Measurements from ENCODE around the gene HMGCS2. TPM values are rescaled to one million over a fixed set of nuclear protein-coding genes. Genes with fewer than 3 reads are reported as not detected.

HMGCS2 gene
- total RNA-seq, 2 experiments from 2014 or later: not detected

- ChIA-PET CTCF (interaction anchor here (1.0 kb wide), 1 partner anchor 9 kb away, joined by 3 read pairs; no protein-coding TSS in a partner anchor), POLR2A (no interaction called here)
- ATAC-seq (no peak), DNase-seq (no peak)
- peaks cover 3% of the 10 kb centered on the region for H3K4me1 Mint-ChIP-seq
- H3K9me3 Mint-ChIP-seq (ENCODE audit: low read depth): no peaks in the 10 kb centered on the region
- intact Hi-C loops (cut with DNase I, micrococcal nuclease): no loop called here
- H3K4me3 Mint-ChIP-seq: no peak overlapping the region
- H3K36me3 Mint-ChIP-seq (ENCODE audit: low read depth): peaks cover 68% of the 10 kb centered on the region
- no peaks in the 10 kb centered on the region for H3K27me3 Mint-ChIP-seq
- H3K27ac Mint-ChIP-seq: no peak overlapping the region
Observed at GRCh38 chr1:119724611-119725218, 44.0 kb downstream of the HMGCS2 start.

GRCh38 chr1:119721896-119722295 is 46.8 kb downstream of the HMGCS2 start:
- Mint-ChIP-seq H3K4me3 (no peak overlapping the region), H3K27ac (no peak overlapping the region), H3K27me3 (no peaks in the 10 kb centered on the region), H3K4me1 (peaks cover 3% of the 10 kb centered on the region), H3K9me3 (ENCODE audit: low read depth) (no peaks in the 10 kb centered on the region), H3K36me3 (ENCODE audit: low read depth) (peaks cover 53% of the 10 kb centered on the region)
- DNase-seq (no peak), ATAC-seq (no peak)
- intact Hi-C loops (cut with DNase I, micrococcal nuclease): no loop called here
- ChIA-PET POLR2A (no interaction called here), CTCF (no interaction called here)

GRCh38 chr1:119720866-119721440 is 47.8 kb downstream of the HMGCS2 start:
- peaks cover 54% of the 10 kb centered on the region for H3K36me3 Mint-ChIP-seq (ENCODE audit: low read depth)
- peaks cover 4% of the 10 kb centered on the region for H3K4me1 Mint-ChIP-seq
- no peaks in the 10 kb centered on the region for H3K27me3 Mint-ChIP-seq
- no peak for ATAC-seq
- H3K27ac Mint-ChIP-seq: no peak overlapping the region
- intact Hi-C loops (cut with DNase I, micrococcal nuclease): no loop called here
- H3K4me3 Mint-ChIP-seq: no peak overlapping the region
- H3K9me3 Mint-ChIP-seq (ENCODE audit: low read depth): no peaks in the 10 kb centered on the region
- ChIA-PET CTCF (interaction anchor here (0.7 kb wide), 1 partner anchor 23 kb away, joined by 3 read pairs; no protein-coding TSS in a partner anchor), POLR2A (no interaction called here)
- DNase-seq: no peak

GRCh38 chr1:119718972-119719371 is 49.7 kb downstream of the HMGCS2 start:
- peaks cover 53% of the 10 kb centered on the region for H3K36me3 Mint-ChIP-seq (ENCODE audit: low read depth)
- ATAC-seq: no peak
- intact Hi-C loops (cut with DNase I, micrococcal nuclease): no loop called here
- H3K27ac Mint-ChIP-seq: no peak overlapping the region
- peaks cover 18% of the 10 kb centered on the region for H3K4me1 Mint-ChIP-seq
- ChIA-PET POLR2A (no interaction called here), CTCF (no interaction called here)
- H3K9me3 Mint-ChIP-seq (ENCODE audit: low read depth): no peaks in the 10 kb centered on the region
- no peak overlapping the region for H3K4me3 Mint-ChIP-seq
- no peak for DNase-seq
- peaks cover 2% of the 10 kb centered on the region for H3K27me3 Mint-ChIP-seq

- H3K27me3 Mint-ChIP-seq: peaks cover 2% of the 10 kb centered on the region
- ATAC-seq (no peak), DNase-seq (no peak)
- POLR2A ChIA-PET: no interaction called here
- H3K36me3 Mint-ChIP-seq (ENCODE audit: low read depth): peaks cover 55% of the 10 kb centered on the region
- CTCF ChIA-PET: interaction anchor here (0.6 to 0.7 kb wide), 2 partner anchors 110 to 413 kb away, joined by 3 read pairs; no protein-coding TSS in a partner anchor
- intact Hi-C loops (cut with DNase I, micrococcal nuclease): no loop called here
- peaks cover 22% of the 10 kb centered on the region for H3K4me1 Mint-ChIP-seq
- H3K4me3 Mint-ChIP-seq: no peak overlapping the region
- no peak overlapping the region for H3K27ac Mint-ChIP-seq
- no peaks in the 10 kb centered on the region for H3K9me3 Mint-ChIP-seq (ENCODE audit: low read depth)
Observed at GRCh38 chr1:119718409-119718808, 50.3 kb downstream of the HMGCS2 start.

- Mint-ChIP-seq H3K9me3 (ENCODE audit: low read depth) (no peaks in the 10 kb centered on the region), H3K4me1 (peaks cover 30% of the 10 kb centered on the region), H3K4me3 (no peak overlapping the region), H3K27ac (no peak overlapping the region), H3K36me3 (ENCODE audit: low read depth) (peaks cover 44% of the 10 kb centered on the region), H3K27me3 (peaks cover 9% of the 10 kb centered on the region)
- ChIA-PET POLR2A (interaction anchor here (0.5 kb wide), 1 partner anchor 1945 kb away, joined by 3 read pairs; no protein-coding TSS in a partner anchor), CTCF (interaction anchor here (1.5 kb wide), 1 partner anchor 28 kb away, joined by 4 read pairs; no protein-coding TSS in a partner anchor)
- intact Hi-C loops (cut with DNase I, micrococcal nuclease): loop anchor here in 1 of 2 experiments (1.0 kb wide), 1 partner anchor 12 kb away; no protein-coding TSS in a partner anchor
- no peak for DNase-seq
- no peak for ATAC-seq
Observed at GRCh38 chr1:119715542-119715941, 53.2 kb downstream of the HMGCS2 start.

- ChIA-PET POLR2A (interaction anchor here (0.6 kb wide), 1 partner anchor 100 kb away, joined by 4 read pairs; no protein-coding TSS in a partner anchor), CTCF (no interaction called here)
- ATAC-seq: no peak
- H3K36me3 Mint-ChIP-seq (ENCODE audit: low read depth): peaks cover 39% of the 10 kb centered on the region
- no peak for DNase-seq
- H3K9me3 Mint-ChIP-seq (ENCODE audit: low read depth): no peaks in the 10 kb centered on the region
- H3K4me1 Mint-ChIP-seq: peaks cover 30% of the 10 kb centered on the region
- peak overlapping the region; percentile 95 for H3K4me3 Mint-ChIP-seq
- intact Hi-C loops (cut with DNase I, micrococcal nuclease): loop anchor here (5.0 kb wide), 3 partner anchors 67 to 1787 kb away; partner anchors contain the start of genes GDAP2 (in 1 of the 2), WARS2 (in 1 of the 2), WDR3 (in 1 of the 2) and ZNF697 (in 1 of the 2)
- peaks cover 9% of the 10 kb centered on the region for H3K27me3 Mint-ChIP-seq
- no peak overlapping the region for H3K27ac Mint-ChIP-seq
Observed at GRCh38 chr1:119714583-119714982, 54.1 kb downstream of the HMGCS2 start.

- H3K27me3 Mint-ChIP-seq: peaks cover 9% of the 10 kb centered on the region
- peaks cover 30% of the 10 kb centered on the region for H3K4me1 Mint-ChIP-seq
- intact Hi-C loops (cut with DNase I, micrococcal nuclease): loop anchor here (5.0 kb wide), 3 partner anchors 67 to 1787 kb away; partner anchors contain the start of genes GDAP2 (in 1 of the 2), WARS2 (in 1 of the 2), WDR3 (in 1 of the 2) and ZNF697 (in 1 of the 2)
- CTCF ChIA-PET: no interaction called here
- POLR2A ChIA-PET: no interaction called here
- peak overlapping the region; percentile 95 for H3K4me3 Mint-ChIP-seq
- no peak for ATAC-seq
- no peaks in the 10 kb centered on the region for H3K9me3 Mint-ChIP-seq (ENCODE audit: low read depth)
- no peak for DNase-seq
- H3K36me3 Mint-ChIP-seq (ENCODE audit: low read depth): peaks cover 37% of the 10 kb centered on the region
- H3K27ac Mint-ChIP-seq: peak overlapping the region; percentile 96
Observed at GRCh38 chr1:119713749-119714456, 54.8 kb downstream of the HMGCS2 start.

- peaks cover 9% of the 10 kb centered on the region for H3K27me3 Mint-ChIP-seq
- POLR2A ChIA-PET: no interaction called here
- peaks cover 30% of the 10 kb centered on the region for H3K4me1 Mint-ChIP-seq
- peaks cover 37% of the 10 kb centered on the region for H3K36me3 Mint-ChIP-seq (ENCODE audit: low read depth)
- H3K9me3 Mint-ChIP-seq (ENCODE audit: low read depth): no peaks in the 10 kb centered on the region
- ATAC-seq (no peak), DNase-seq (peak; percentile 19)
- peak overlapping the region; percentile 96 for H3K27ac Mint-ChIP-seq
- intact Hi-C loops (cut with DNase I, micrococcal nuclease): loop anchor here (5.0 kb wide), 3 partner anchors 66 to 1786 kb away; partner anchors contain the start of genes GDAP2 (in 1 of the 2), WARS2 (in 1 of the 2), WDR3 (in 1 of the 2) and ZNF697 (in 1 of the 2)
- CTCF ChIA-PET: no interaction called here
- H3K4me3 Mint-ChIP-seq: peak overlapping the region; percentile 95
Observed at GRCh38 chr1:119713039-119713748, 55.5 kb downstream of the HMGCS2 start.

- peak overlapping the region; percentile 95 for H3K4me3 Mint-ChIP-seq
- CTCF ChIA-PET: interaction anchor here (0.9 to 1.2 kb wide), 2 partner anchors 36 to 96 kb away, joined by 3 to 5 read pairs; no protein-coding TSS in a partner anchor
Observed at GRCh38 chr1:119712342-119713038, 56.2 kb downstream of the HMGCS2 start.

More at GRCh38 chr1:119712342-119713038, 56.2 kb downstream of the HMGCS2 start:
- Mint-ChIP-seq H3K27ac (peak overlapping the region; percentile 96), H3K27me3 (peaks cover 9% of the 10 kb centered on the region), H3K36me3 (ENCODE audit: low read depth) (peaks cover 36% of the 10 kb centered on the region), H3K4me1 (peaks cover 30% of the 10 kb centered on the region), H3K9me3 (ENCODE audit: low read depth) (no peaks in the 10 kb centered on the region)
- intact Hi-C loops (cut with DNase I, micrococcal nuclease): loop anchor here (5.0 kb wide), 3 partner anchors 65 to 1785 kb away; partner anchors contain the start of genes GDAP2 (in 1 of the 2), WARS2 (in 1 of the 2), WDR3 (in 1 of the 2) and ZNF697 (in 1 of the 2)
- POLR2A ChIA-PET: no interaction called here
- peak; percentile 79 for ATAC-seq
- peak; percentile 85 for DNase-seq
